ENCODE data around the gene CASS4. TPM values are rescaled to one million over a fixed set of nuclear protein-coding genes. Genes with fewer than 3 reads are reported as not detected.
A peak's percentile ranks its signal among the peaks of the same experiment; 100 is the strongest.

Gene CASS4
- total RNA-seq, 2 donors from 2014 or later, result 0.52 TPM; not detected in 1

- no peak overlapping the region for H3K27ac ChIP-seq
- ATAC-seq (no peak), DNase-seq (no peak)
- no peak overlapping the region for H3K4me3 ChIP-seq
- WGBS, 2 donors, result 54 to 70% methylated on average over 7 of the region's 7 CpGs
- no peak for TF ChIP-seq CTCF (IDR thresholded peaks at IDR 0.05)
- no peak for TF ChIP-seq POLR2A (IDR thresholded peaks at IDR 0.05)
- H3K27me3 ChIP-seq, result no peaks in the 10 kb centered on the region
- H3K9me3 ChIP-seq, result no peaks in the 10 kb centered on the region
- intact Hi-C loops (cut with DNase I), result no loop called here
- no peaks in the 10 kb centered on the region for H3K36me3 ChIP-seq (replicated peaks in 1 of 2; ENCODE audit: insufficient read depth in 1 of 2, low read depth in 2 of 2)
- H3K4me1 ChIP-seq, result no peaks in the 10 kb centered on the region
Measured at GRCh38 chr20:56454754-56455153, 42.7 kb downstream of the CASS4 start.

GRCh38 chr20:56458206-56458821 is 46.3 kb downstream of the CASS4 start:
- Histone ChIP-seq H3K9me3 (no peaks in the 10 kb centered on the region), H3K27ac (no peak overlapping the region), H3K27me3 (no peaks in the 10 kb centered on the region), H3K4me1 (no peaks in the 10 kb centered on the region), H3K36me3 (replicated peaks in 1 of 2; ENCODE audit: insufficient read depth in 1 of 2, low read depth in 2 of 2) (no peaks in the 10 kb centered on the region), H3K4me3 (no peak overlapping the region)
- no peak for ATAC-seq
- DNase-seq, result no peak
- TF ChIP-seq CTCF (IDR thresholded peaks at IDR 0.05), result no peak
- TF ChIP-seq POLR2A (IDR thresholded peaks at IDR 0.05), result no peak
- WGBS, 2 donors, result 74 to 76% methylated on average over 20 to 22 of the region's 22 CpGs
- intact Hi-C loops (cut with DNase I), result no loop called here

- intact Hi-C loops (cut with DNase I), result no loop called here
- Histone ChIP-seq H3K27me3 (no peaks in the 10 kb centered on the region), H3K36me3 (replicated peaks in 1 of 2; ENCODE audit: insufficient read depth in 1 of 2, low read depth in 2 of 2) (no peaks in the 10 kb centered on the region), H3K4me1 (no peaks in the 10 kb centered on the region), H3K4me3 (no peak overlapping the region), H3K27ac (no peak overlapping the region), H3K9me3 (no peaks in the 10 kb centered on the region)
- WGBS, 2 donors, result 34 to 44% methylated on average over 3 of the region's 3 CpGs
- TF ChIP-seq POLR2A (IDR thresholded peaks at IDR 0.05), result no peak
- TF ChIP-seq CTCF (IDR thresholded peaks at IDR 0.05), result no peak
- ATAC-seq (no peak), DNase-seq (no peak)
Measured at GRCh38 chr20:56460459-56460858, 48.4 kb downstream of the CASS4 start.

- Histone ChIP-seq H3K4me3 (no peak overlapping the region), H3K4me1 (no peaks in the 10 kb centered on the region), H3K27ac (no peak overlapping the region), H3K27me3 (no peaks in the 10 kb centered on the region), H3K36me3 (replicated peaks in 1 of 2; ENCODE audit: insufficient read depth in 1 of 2, low read depth in 2 of 2) (no peaks in the 10 kb centered on the region), H3K9me3 (no peaks in the 10 kb centered on the region)
- 37 to 51% methylated on average over 3 of the region's 3 CpGs for WGBS, 2 donors
- TF ChIP-seq POLR2A (IDR thresholded peaks at IDR 0.05) (no peak), CTCF (IDR thresholded peaks at IDR 0.05) (no peak)
- intact Hi-C loops (cut with DNase I), result no loop called here
- ATAC-seq, result no peak
- no peak for DNase-seq
Measured at GRCh38 chr20:56461576-56461975, 49.5 kb downstream of the CASS4 start.

- intact Hi-C loops (cut with DNase I), result no loop called here
- DNase-seq (peak in 1 of 4 donors; percentile 13), ATAC-seq (no peak)
- no peak overlapping the region for H3K4me3 ChIP-seq
- H3K9me3 ChIP-seq, result no peaks in the 10 kb centered on the region
- no peak overlapping the region for H3K27ac ChIP-seq
- H3K27me3 ChIP-seq, result no peaks in the 10 kb centered on the region
- TF ChIP-seq CTCF (IDR thresholded peaks at IDR 0.05) (no peak), POLR2A (IDR thresholded peaks at IDR 0.05) (no peak)
- no peaks in the 10 kb centered on the region for H3K4me1 ChIP-seq
- no peaks in the 10 kb centered on the region for H3K36me3 ChIP-seq (replicated peaks in 1 of 2; ENCODE audit: insufficient read depth in 1 of 2, low read depth in 2 of 2)
- 54 to 59% methylated on average over 3 of the region's 3 CpGs for WGBS, 2 donors
Measured at GRCh38 chr20:56463428-56463827, 51.4 kb downstream of the CASS4 start.
